ENCODE data around the gene IL5.
"Not testable (repeated sequence)": the region's sequence is repeated elsewhere in the genome, so short reads cannot be mapped to it uniquely, and the experiment has no call there.

GRCh38 chr5:132522067-132522466 is 21.3 kb downstream of the IL5 start:
- TF ChIP-seq HNF4A (conservative IDR thresholded peaks at IDR 0.05); TAF1 (conservative IDR thresholded peaks at IDR 0.05); REST (IDR thresholded peaks at IDR 0.05); RAD21 (IDR thresholded peaks at IDR 0.05); SP1 (IDR thresholded peaks at IDR 0.05); MAX (IDR thresholded peaks at IDR 0.05); YY1 (IDR thresholded peaks at IDR 0.05); GABPA (IDR thresholded peaks at IDR 0.05 in 1 of 2, conservative IDR thresholded peaks at IDR 0.05 in 1 of 2); EGR1 (IDR thresholded peaks at IDR 0.05; ENCODE audit: low read depth in 2 of 2): not testable (repeated sequence)
- TF ChIP-seq, protein P1, sequence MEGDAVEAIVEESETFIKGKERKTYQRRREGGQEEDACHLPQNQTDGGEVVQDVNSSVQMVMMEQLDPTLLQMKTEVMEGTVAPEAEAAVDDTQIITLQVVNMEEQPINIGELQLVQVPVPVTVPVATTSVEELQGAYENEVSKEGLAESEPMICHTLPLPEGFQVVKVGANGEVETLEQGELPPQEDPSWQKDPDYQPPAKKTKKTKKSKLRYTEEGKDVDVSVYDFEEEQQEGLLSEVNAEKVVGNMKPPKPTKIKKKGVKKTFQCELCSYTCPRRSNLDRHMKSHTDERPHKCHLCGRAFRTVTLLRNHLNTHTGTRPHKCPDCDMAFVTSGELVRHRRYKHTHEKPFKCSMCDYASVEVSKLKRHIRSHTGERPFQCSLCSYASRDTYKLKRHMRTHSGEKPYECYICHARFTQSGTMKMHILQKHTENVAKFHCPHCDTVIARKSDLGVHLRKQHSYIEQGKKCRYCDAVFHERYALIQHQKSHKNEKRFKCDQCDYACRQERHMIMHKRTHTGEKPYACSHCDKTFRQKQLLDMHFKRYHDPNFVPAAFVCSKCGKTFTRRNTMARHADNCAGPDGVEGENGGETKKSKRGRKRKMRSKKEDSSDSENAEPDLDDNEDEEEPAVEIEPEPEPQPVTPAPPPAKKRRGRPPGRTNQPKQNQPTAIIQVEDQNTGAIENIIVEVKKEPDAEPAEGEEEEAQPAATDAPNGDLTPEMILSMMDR (IDR thresholded peaks at IDR 0.05; ENCODE audit: low read depth, low read length, missing input control) = not testable (repeated sequence)
- TF ChIP-seq, protein P2, sequence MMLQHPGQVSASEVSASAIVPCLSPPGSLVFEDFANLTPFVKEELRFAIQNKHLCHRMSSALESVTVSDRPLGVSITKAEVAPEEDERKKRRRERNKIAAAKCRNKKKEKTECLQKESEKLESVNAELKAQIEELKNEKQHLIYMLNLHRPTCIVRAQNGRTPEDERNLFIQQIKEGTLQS (IDR thresholded peaks at IDR 0.05) = not testable (repeated sequence)
